ENCODE data around the gene HOXB3. TPM values are rescaled to one million over a fixed set of nuclear protein-coding genes. Genes with fewer than 3 reads are reported as not detected.

The HOXB3 gene
- total and polyA plus RNA-seq, 2 of the 13 experiments (the other 11 are each of a cell fraction or from before 2014, with no cell fraction given) = not detected

GRCh38 chr17:48543854-48544348 lies 46.1 kb downstream of the HOXB3 start:
- Histone ChIP-seq H3K9ac (ENCODE audit: insufficient read depth, low read depth, low read length) (no peak overlapping the region), H4K20me1 (ENCODE audit: insufficient read depth, low read length) (no peaks in the 10 kb centered on the region), H3K4me1 (ENCODE audit: insufficient read depth, low read length) (no peaks in the 10 kb centered on the region), H3K79me2 (ENCODE audit: insufficient read depth, low read length) (no peaks in the 10 kb centered on the region), H3K4me3 (replicated peaks in 1 of 3; ENCODE audit: insufficient read depth in 1 of 3, low read depth in 2 of 3, low read length in 3 of 3) (no peak overlapping the region), H3K4me2 (ENCODE audit: low read depth, low read length) (no peak overlapping the region), H3K9me3 (ENCODE audit: low read length) (no peaks in the 10 kb centered on the region), H3K36me3 (replicated peaks in 1 of 2; ENCODE audit: control insufficient read depth in 1 of 2, insufficient read depth in 2 of 2, low read length in 2 of 2) (no peaks in the 10 kb centered on the region), H2AFZ (ENCODE audit: low read length) (no peak overlapping the region), H3K27me3 (ENCODE audit: control insufficient read depth in 1 of 2, insufficient read depth in 2 of 2, low read length in 2 of 2) (peaks cover 8 to 97% of the 10 kb centered on the region in 2 experiments), H3K27ac (ENCODE audit: extremely low read length, insufficient read depth, low read length) (no peak overlapping the region)
- no TSS peak for BruUV-seq (replicated peaks)
- TF ChIP-seq REL (CRISPR knock-in tag; conservative IDR thresholded peaks at IDR 0.05) (no peak), ZC3H13 (CRISPR knock-in tag; IDR thresholded peaks at IDR 0.05) (no peak), NFIC (IDR thresholded peaks at IDR 0.05; ENCODE audit: low read length) (no peak), ZNF225 (CRISPR knock-in tag; IDR thresholded peaks at IDR 0.05) (no peak)
- in situ Hi-C loops (cut with HindIII; ENCODE audit: extremely low pct_ligation_motif_present, low pct_unique_long_range_greater_than_20kb) (no loop called here), intact Hi-C loops (cut with micrococcal nuclease; ENCODE audit: unreplicated experiment) (no loop called here)
- WGBS (ENCODE audit: low lambda C conversion rate) = 32% methylated on average over 20 of the region's 20 CpGs
- no peak for ATAC-seq
- FAIRE-seq = no peak
- DNase-seq (ENCODE audit: low spot score) = no peak
- ChIA-PET CTCF (ENCODE audit: low intra/inter-chr PET ratio, low total read pairs) (no interaction called here), POLR2A (no interaction called here)

GRCh38 chr17:48543107-48543853 lies 46.8 kb downstream of the HOXB3 start:
- Histone ChIP-seq H3K27ac (ENCODE audit: extremely low read length, insufficient read depth, low read length) (no peak overlapping the region), H3K27me3 (ENCODE audit: control insufficient read depth in 1 of 2, insufficient read depth in 2 of 2, low read length in 2 of 2) (peaks cover 8 to 91% of the 10 kb centered on the region in 2 experiments), H3K9me3 (ENCODE audit: low read length) (no peaks in the 10 kb centered on the region), H3K36me3 (replicated peaks in 1 of 2; ENCODE audit: control insufficient read depth in 1 of 2, insufficient read depth in 2 of 2, low read length in 2 of 2) (no peaks in the 10 kb centered on the region), H3K4me3 (replicated peaks in 1 of 3; ENCODE audit: insufficient read depth in 1 of 3, low read depth in 2 of 3, low read length in 3 of 3) (peak overlapping the region in 1 of 3 experiments; percentile 12; a peak in 1 of 6 replicates), H3K4me1 (ENCODE audit: insufficient read depth, low read length) (no peaks in the 10 kb centered on the region), H3K79me2 (ENCODE audit: insufficient read depth, low read length) (no peaks in the 10 kb centered on the region), H3K4me2 (ENCODE audit: low read depth, low read length) (0 out of 2 replicates have a peak overlapping the region, but pooled peaks have one; percentile 23), H4K20me1 (ENCODE audit: insufficient read depth, low read length) (no peaks in the 10 kb centered on the region), H3K9ac (ENCODE audit: insufficient read depth, low read depth, low read length) (no peak overlapping the region), H2AFZ (ENCODE audit: low read length) (no peak overlapping the region)
- DNase-seq (ENCODE audit: low spot score) = no peak
- CTCF ChIA-PET (ENCODE audit: low intra/inter-chr PET ratio, low total read pairs) = no interaction called here
- peak; percentile 90 for ATAC-seq
- 51% methylated on average over 31 of the region's 72 CpGs for WGBS (ENCODE audit: low lambda C conversion rate)
- in situ Hi-C loops (cut with HindIII; ENCODE audit: extremely low pct_ligation_motif_present, low pct_unique_long_range_greater_than_20kb) = no loop called here
- POLR2A ChIA-PET = no interaction called here
- no TSS peak for BruUV-seq (replicated peaks)
- intact Hi-C loops (cut with micrococcal nuclease; ENCODE audit: unreplicated experiment) = no loop called here
- FAIRE-seq = no peak
- TF ChIP-seq MAX (IDR thresholded peaks at IDR 0.05) (0 out of 2 replicates have a peak, but pooled peaks have one; percentile 24), ZFP62 (CRISPR knock-in tag; IDR thresholded peaks at IDR 0.05) (no peak), HNF4G (IDR thresholded peaks at IDR 0.05; ENCODE audit: borderline replicate concordance, low read depth, low read length) (peak; percentile 22; the same call in 1 of the 2 replicates), HNF4G (CRISPR knock-in tag; IDR thresholded peaks at IDR 0.05; ENCODE audit: borderline replicate concordance, low read depth) (no peak), HNF1A (IDR thresholded peaks at IDR 0.05; ENCODE audit: low read depth) (no peak), HNF1A (CRISPR knock-in tag; IDR thresholded peaks at IDR 0.05; ENCODE audit: borderline replicate concordance) (0 out of 2 replicates have a peak, but pooled peaks have one; percentile 16), ATM (IDR thresholded peaks at IDR 0.05; ENCODE audit: borderline replicate concordance) (no peak)
